GM23338 (cell line): ENCODE measurements around the gene FNDC11.

Source experiments
- POLR2AphosphoS5 ChIP-seq: IDR thresholded peaks from 2 replicates; pipeline ENCODE4 v1.6.1; 2016; ENCODE audit warnings: antibody characterized with exemption, low read depth
- TF ChIP-seq, protein P1 (sequence below), 2 experiments: fragments of 200-600 bp in 1 of 2; sonication (generic) in 1 of 2; conservative IDR thresholded peaks; 2 replicates each; pipeline versions ENCODE4 v1.5.1 to v1.6.1; 2016 to 2017; ENCODE audit warnings: antibody characterized with exemption in 2 of 2, low read depth in 2 of 2, mild to moderate bottlenecking in 2 of 2, moderate library complexity in 1 of 2

DNA sequence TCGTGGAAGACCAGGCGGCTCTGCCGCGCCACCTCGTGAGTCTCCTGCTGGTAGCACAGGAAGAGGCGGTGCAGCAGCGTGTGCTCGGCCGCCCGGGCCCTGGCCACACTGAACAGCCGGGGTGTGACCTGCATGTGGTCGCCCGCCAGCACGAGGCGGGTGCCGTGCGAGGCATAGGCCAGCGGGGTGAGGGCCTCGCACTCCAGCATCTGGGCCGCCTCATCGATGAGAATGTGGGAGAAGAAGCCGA lies 13.1 kb downstream of the FNDC11 start:
- no peak for TF ChIP-seq POLR2AphosphoS5
- TF ChIP-seq, protein P1, sequence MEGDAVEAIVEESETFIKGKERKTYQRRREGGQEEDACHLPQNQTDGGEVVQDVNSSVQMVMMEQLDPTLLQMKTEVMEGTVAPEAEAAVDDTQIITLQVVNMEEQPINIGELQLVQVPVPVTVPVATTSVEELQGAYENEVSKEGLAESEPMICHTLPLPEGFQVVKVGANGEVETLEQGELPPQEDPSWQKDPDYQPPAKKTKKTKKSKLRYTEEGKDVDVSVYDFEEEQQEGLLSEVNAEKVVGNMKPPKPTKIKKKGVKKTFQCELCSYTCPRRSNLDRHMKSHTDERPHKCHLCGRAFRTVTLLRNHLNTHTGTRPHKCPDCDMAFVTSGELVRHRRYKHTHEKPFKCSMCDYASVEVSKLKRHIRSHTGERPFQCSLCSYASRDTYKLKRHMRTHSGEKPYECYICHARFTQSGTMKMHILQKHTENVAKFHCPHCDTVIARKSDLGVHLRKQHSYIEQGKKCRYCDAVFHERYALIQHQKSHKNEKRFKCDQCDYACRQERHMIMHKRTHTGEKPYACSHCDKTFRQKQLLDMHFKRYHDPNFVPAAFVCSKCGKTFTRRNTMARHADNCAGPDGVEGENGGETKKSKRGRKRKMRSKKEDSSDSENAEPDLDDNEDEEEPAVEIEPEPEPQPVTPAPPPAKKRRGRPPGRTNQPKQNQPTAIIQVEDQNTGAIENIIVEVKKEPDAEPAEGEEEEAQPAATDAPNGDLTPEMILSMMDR (conservative IDR thresholded peaks at IDR 0.05; ENCODE audit: low read depth in 2 of 2), result no peak
